RWPE2 (cell line): ENCODE data around the gene CSNK2A3.

Experiments used
- ATAC-seq: fragments of 200-7000 bp; cut with Tn5 transposase; 3 replicates; pipeline ENCODE4 v1.9.1; 2021; ENCODE audit warnings: low read depth
- DNase-seq: peaks from one replicate; pipeline ENCODE4 v3.0.0-alpha.2; 2020; ENCODE audit warnings: low spot score
- H3K27ac ChIP-seq: fragments of 450-650 bp; 2 replicates; pipeline ENCODE4 v1.5.1; 2017; ENCODE audit warnings: mild to moderate bottlenecking; ENCODE audit not compliant: poor library complexity, severe bottlenecking
- H3K27me3 ChIP-seq: fragments of 250-450 bp; sonication (Bioruptor Pico); 2 replicates; pipeline ENCODE4 v1.5.1; 2021; ENCODE audit warnings: mild to moderate bottlenecking, moderate library complexity; ENCODE audit not compliant: insufficient read depth, poor library complexity, severe bottlenecking
- H3K36me3 ChIP-seq: fragments of 250-450 bp; sonication (Bioruptor Pico); 2 replicates; pipeline ENCODE4 v1.5.1; 2020; ENCODE audit warnings: low read depth, mild to moderate bottlenecking, moderate library complexity
- H3K4me1 ChIP-seq: fragments of 250-450 bp; sonication (Bioruptor Pico); 2 replicates; pipeline ENCODE4 v1.5.1; 2021; ENCODE audit warnings: mild to moderate bottlenecking, moderate library complexity; ENCODE audit not compliant: insufficient read depth, poor library complexity, severe bottlenecking
- H3K4me3 ChIP-seq: fragments of 250-450 bp; sonication (Bioruptor Pico); 2 replicates; pipeline ENCODE4 v1.5.1; 2021; ENCODE audit warnings: mild to moderate bottlenecking, moderate library complexity; ENCODE audit not compliant: severe bottlenecking
- H3K9me3 ChIP-seq: fragments of 250-450 bp; sonication (Bioruptor Pico); 2 replicates; pipeline ENCODE4 v1.5.1; 2021; ENCODE audit warnings: mild to moderate bottlenecking, moderate library complexity; ENCODE audit not compliant: severe bottlenecking
- TF ChIP-seq, protein P1 (sequence below): fragments of 450-650 bp; IDR thresholded peaks from one replicate; pipeline ENCODE4 v1.5.1; 2017; ENCODE audit warnings: mild to moderate bottlenecking, moderate library complexity; ENCODE audit not compliant: poor library complexity, severe bottlenecking

The CSNK2A3 gene

DNA sequence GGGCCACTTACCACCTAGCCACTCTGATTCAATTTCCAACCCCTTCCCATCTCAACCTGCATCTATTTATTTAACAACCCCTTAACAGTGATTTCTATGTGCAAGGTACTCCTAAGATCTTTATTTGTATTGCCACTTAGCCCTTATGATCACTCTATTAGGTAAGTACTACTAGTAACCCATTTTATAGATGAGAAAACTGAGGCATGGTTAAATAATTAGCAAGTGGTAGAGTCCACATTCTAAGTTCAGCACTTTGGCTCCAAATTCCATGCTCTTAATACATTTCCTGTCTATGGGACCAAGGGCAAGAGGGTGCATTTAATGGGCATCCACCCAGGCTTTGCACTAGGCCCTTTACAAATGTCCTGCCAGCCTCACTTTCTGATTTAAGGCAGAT is 38.1 kb upstream of the CSNK2A3 start:
- Histone ChIP-seq H3K27ac (no peak overlapping the region), H3K4me1 (peaks cover 23% of the 10 kb centered on the region), H3K27me3 (no peaks in the 10 kb centered on the region), H3K9me3 (no peaks in the 10 kb centered on the region), H3K36me3 (no peaks in the 10 kb centered on the region), H3K4me3 (no peak overlapping the region)
- no peak for ATAC-seq
- TF ChIP-seq, protein P1, sequence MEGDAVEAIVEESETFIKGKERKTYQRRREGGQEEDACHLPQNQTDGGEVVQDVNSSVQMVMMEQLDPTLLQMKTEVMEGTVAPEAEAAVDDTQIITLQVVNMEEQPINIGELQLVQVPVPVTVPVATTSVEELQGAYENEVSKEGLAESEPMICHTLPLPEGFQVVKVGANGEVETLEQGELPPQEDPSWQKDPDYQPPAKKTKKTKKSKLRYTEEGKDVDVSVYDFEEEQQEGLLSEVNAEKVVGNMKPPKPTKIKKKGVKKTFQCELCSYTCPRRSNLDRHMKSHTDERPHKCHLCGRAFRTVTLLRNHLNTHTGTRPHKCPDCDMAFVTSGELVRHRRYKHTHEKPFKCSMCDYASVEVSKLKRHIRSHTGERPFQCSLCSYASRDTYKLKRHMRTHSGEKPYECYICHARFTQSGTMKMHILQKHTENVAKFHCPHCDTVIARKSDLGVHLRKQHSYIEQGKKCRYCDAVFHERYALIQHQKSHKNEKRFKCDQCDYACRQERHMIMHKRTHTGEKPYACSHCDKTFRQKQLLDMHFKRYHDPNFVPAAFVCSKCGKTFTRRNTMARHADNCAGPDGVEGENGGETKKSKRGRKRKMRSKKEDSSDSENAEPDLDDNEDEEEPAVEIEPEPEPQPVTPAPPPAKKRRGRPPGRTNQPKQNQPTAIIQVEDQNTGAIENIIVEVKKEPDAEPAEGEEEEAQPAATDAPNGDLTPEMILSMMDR = no peak
- DNase-seq = no peak

DNA sequence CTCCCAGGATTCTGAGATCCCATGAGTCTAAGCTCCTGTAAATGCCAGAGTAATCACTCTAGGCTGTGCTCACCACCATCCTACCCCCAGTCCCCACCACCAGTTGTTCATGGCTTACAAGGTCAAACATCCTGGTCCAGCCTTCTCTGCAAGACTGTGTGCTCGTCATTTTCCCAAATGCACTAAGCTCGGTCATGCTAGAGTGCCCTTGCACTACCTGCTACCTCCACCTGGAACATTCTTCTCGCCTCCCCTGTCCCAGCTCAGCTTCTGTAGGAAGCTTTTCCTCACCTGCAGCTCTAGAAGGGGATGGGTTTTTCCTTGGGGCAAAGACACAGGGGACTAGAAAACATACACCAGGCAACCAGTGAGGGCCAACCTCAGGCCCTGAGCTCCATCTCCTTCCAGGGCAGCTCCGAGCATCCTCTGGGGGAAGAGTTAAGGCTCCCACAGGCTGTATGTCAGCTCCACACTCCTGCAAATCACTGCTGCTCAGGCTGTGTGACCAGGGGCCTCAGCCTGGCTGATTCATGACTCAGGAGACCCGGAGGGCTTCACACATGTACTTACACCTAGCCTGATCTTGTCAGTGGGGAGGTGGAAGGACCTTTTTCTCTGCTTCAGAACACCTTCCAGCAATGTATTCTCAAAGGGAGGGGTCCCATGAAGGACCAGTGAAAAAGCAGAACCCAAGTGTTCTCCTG is 37.2 kb upstream of the CSNK2A3 start:
- Histone ChIP-seq H3K4me1 (peaks cover 23% of the 10 kb centered on the region), H3K27me3 (no peaks in the 10 kb centered on the region), H3K4me3 (no peak overlapping the region), H3K27ac (no peak overlapping the region), H3K36me3 (no peaks in the 10 kb centered on the region), H3K9me3 (no peaks in the 10 kb centered on the region)
- DNase-seq = no peak
- ATAC-seq = no peak
- TF ChIP-seq, protein P1 = no peak

DNA sequence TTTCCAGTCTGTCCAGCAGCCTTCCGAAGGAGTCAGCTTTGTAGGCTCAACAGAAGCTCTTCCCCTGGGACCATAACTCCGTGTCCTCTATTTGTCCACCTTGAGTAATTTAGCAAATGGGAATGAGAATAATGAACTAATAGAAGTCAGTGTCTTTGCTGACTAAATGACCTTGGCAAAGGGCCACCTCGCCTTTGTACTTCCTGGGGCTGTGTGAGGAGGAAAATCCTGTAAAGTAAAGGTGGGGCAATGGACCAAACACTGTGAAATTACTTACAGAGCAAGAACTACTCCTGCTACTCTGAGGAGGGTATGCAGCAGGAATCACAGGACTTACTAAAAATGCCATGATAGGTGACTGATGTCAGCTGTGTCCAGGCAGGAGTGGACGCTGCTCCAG is 36.2 kb upstream of the CSNK2A3 start:
- H3K4me1 ChIP-seq = peaks cover 23% of the 10 kb centered on the region
- H3K27ac ChIP-seq = no peak overlapping the region
- no peaks in the 10 kb centered on the region for H3K27me3 ChIP-seq
- H3K4me3 ChIP-seq = no peak overlapping the region
- TF ChIP-seq, protein P1 = no peak
- ATAC-seq (peak; percentile 49; the same call in 2 of the 3 replicates), DNase-seq (no peak)
- no peaks in the 10 kb centered on the region for H3K9me3 ChIP-seq
- no peaks in the 10 kb centered on the region for H3K36me3 ChIP-seq

DNA sequence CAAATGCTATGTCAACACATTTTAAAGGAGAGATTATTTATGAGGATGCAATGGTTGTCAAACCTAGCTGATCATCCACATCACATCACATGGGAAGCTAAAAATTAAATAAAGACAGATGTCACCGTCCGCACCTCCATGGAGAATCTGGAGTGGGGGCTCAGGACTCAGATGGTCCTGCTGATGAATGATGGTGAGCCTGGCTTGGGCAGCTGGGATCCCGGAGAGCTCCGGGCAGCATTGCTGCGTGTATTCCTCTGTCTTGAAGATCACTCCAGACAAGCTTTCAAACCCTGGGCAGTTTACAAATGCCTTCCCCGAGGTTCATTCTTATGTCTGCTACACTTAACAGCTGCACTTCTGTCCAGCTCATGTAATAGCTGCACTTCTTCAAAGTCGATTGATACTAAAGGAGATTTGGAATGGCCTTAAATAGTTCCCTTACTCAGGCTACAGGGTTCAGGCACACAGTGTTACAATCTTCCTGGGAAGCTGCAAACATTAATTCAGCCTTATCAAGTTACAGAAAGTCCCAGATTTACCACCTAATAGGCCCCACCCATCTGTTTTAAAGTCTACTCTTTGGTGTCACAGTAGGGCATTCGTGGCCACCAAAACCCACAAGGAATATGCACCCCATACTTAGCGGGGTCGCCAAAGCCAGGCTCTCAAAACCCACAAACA is 34.7 kb upstream of the CSNK2A3 start:
- Histone ChIP-seq H3K4me1 (peaks cover 21% of the 10 kb centered on the region), H3K9me3 (no peaks in the 10 kb centered on the region), H3K27ac (no peak overlapping the region), H3K27me3 (no peaks in the 10 kb centered on the region), H3K36me3 (no peaks in the 10 kb centered on the region), H3K4me3 (no peak overlapping the region)
- ATAC-seq (no peak), DNase-seq (no peak)
- TF ChIP-seq, protein P1 = no peak

DNA sequence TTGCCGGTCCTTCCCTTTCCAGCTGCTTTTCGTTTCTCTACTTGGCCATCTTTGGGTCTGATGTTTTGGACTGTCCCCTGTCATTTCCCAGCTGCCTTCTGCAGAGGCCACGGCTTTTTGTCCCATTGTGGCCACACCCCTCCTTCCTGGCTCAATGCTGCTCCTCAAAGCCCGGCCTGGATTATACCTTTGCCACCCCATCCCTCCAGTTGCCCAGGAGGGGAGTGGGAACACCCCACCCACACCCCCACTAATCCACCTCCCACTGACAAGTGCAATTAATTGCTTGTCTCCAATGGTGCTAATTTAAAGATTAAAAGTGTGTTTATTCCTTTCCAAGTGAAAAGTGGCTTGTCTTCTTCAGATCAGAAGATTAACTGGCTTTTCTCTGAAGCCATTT is 34.2 kb upstream of the CSNK2A3 start:
- H3K36me3 ChIP-seq = no peaks in the 10 kb centered on the region
- peaks cover 18% of the 10 kb centered on the region for H3K4me1 ChIP-seq
- TF ChIP-seq, protein P1 = no peak
- no peak overlapping the region for H3K4me3 ChIP-seq
- DNase-seq (no peak), ATAC-seq (no peak)
- no peak overlapping the region for H3K27ac ChIP-seq
- H3K9me3 ChIP-seq = no peaks in the 10 kb centered on the region
- no peaks in the 10 kb centered on the region for H3K27me3 ChIP-seq
